ENCODE results near the gene MCM8.

Gene MCM8

GRCh38 chr20:6046432-6046831 is 96.0 kb downstream of the MCM8 start:
- DNase-seq = no peak

- DNase-seq = no peak
Measured at GRCh38 chr20:6048391-6048790, 97.9 kb downstream of the MCM8 start.
